HepG2 (cell line): ENCODE results near the gene PFAS. TPM values are rescaled to one million over a fixed set of nuclear protein-coding genes. Genes with fewer than 3 reads are reported as not detected.
A peak's percentile ranks its signal among the peaks of the same experiment; 100 is the strongest.

Experiments
- ADNP ChIP-seq: sonication (generic); formaldehyde crosslinking; IDR thresholded peaks from 2 replicates; pipeline ENCODE4 v1.4.0; 2020; ENCODE audit warnings: missing genetic modification reagents
- ELF1 ChIP-seq: sonication (generic); formaldehyde crosslinking; IDR thresholded peaks from 2 replicates; pipeline ENCODE4 v1.4.0; 2020; ENCODE audit warnings: missing genetic modification reagents
- FOSL2 ChIP-seq: sonication (generic); formaldehyde crosslinking; IDR thresholded peaks from 2 replicates; pipeline ENCODE4 v1.4.0; 2020; ENCODE audit warnings: missing genetic modification reagents
- HES4 ChIP-seq: sonication (generic); formaldehyde crosslinking; IDR thresholded peaks from 2 replicates; pipeline ENCODE4 v1.9.0; 2021; ENCODE audit warnings: mild to moderate bottlenecking, missing genetic modification reagents, borderline replicate concordance
- RAD21 ChIP-seq: fragments of 450-650 bp; formaldehyde crosslinking; IDR thresholded peaks from 2 replicates; pipeline ENCODE4 v1.5.0; 2020; ENCODE audit warnings: mild to moderate bottlenecking
- SMARCC2 ChIP-seq: fragments of 450-650 bp; IDR thresholded peaks from 2 replicates; pipeline ENCODE4 v1.6.1; 2017; ENCODE audit warnings: antibody characterized with exemption, mild to moderate bottlenecking
- SOX5 ChIP-seq: IDR thresholded peaks from 2 replicates; pipeline ENCODE4 v1.6.1; 2016; ENCODE audit warnings: borderline replicate concordance
- TFE3 ChIP-seq: IDR thresholded peaks from 2 replicates; pipeline ENCODE4 v1.6.1; 2016
- ZBTB7B ChIP-seq: sonication (generic); formaldehyde crosslinking; IDR thresholded peaks from 2 replicates; pipeline ENCODE4 v1.4.0; 2020; ENCODE audit warnings: missing genetic modification reagents
- ZNF24 ChIP-seq: fragments of 450-650 bp; IDR thresholded peaks from 2 replicates; pipeline ENCODE4 v1.6.1; 2017; ENCODE audit warnings: antibody characterized with exemption, mild to moderate bottlenecking
- ZNF687 ChIP-seq: sonication (generic); formaldehyde crosslinking; IDR thresholded peaks from 2 replicates; pipeline ENCODE4 v1.5.1; 2020; ENCODE audit warnings: mild to moderate bottlenecking, missing genetic modification reagents, moderate library complexity
- polyA plus RNA-seq, 8 experiments: library from polyadenylated mRNA; depleted of rRNA in 3 of 8; stranded (reverse) in 7 of 8; unstranded in 1 of 8; fragments of >200 nt; fragmentation: Illumina TruSeq in 4 of 8; extraction: Trizol in 4 of 8; gene quantifications; 2 replicates each; pipeline versions ENCODE4 v1.2.1 to v1.2.3, GENCODE V29; 2011 to 2016; ENCODE audit warnings: low read depth in 4 of 8, missing spikeins in 1 of 8, mixed read lengths in 1 of 8; ENCODE audit not compliant: insufficient read depth in 1 of 8
- total RNA-seq, 5 experiments: library from RNA; depleted of rRNA; stranded (reverse); fragments of >200 nt; fragmentation: Illumina TruSeq; extraction: Trizol; gene quantifications; 2 replicates each; pipeline ENCODE4 v1.2.3, GENCODE V29; 2016; ENCODE audit warnings: low read depth in 1 of 5
- TF ChIP-seq, protein P1 (sequence below): sonication (generic); formaldehyde crosslinking; IDR thresholded peaks from 2 replicates; pipeline ENCODE4 v1.4.0; 2020; ENCODE audit warnings: missing genetic modification reagents, borderline replicate concordance
- TF ChIP-seq, protein P2 (sequence below): sonication (generic); formaldehyde crosslinking; IDR thresholded peaks from 2 replicates; pipeline ENCODE4 v1.5.1; 2020; ENCODE audit warnings: mild to moderate bottlenecking, missing genetic modification reagents, borderline replicate concordance

PFAS gene
- total and polyA plus RNA-seq, 2 of the 13 experiments (the other 11 are each of a cell fraction or from before 2014, with no cell fraction given), result 49.4 to 58.2 TPM

GRCh38 chr17:8220783-8221662 lies 28.1 kb upstream of the PFAS start (continued):
- TF ChIP-seq, protein P1, sequence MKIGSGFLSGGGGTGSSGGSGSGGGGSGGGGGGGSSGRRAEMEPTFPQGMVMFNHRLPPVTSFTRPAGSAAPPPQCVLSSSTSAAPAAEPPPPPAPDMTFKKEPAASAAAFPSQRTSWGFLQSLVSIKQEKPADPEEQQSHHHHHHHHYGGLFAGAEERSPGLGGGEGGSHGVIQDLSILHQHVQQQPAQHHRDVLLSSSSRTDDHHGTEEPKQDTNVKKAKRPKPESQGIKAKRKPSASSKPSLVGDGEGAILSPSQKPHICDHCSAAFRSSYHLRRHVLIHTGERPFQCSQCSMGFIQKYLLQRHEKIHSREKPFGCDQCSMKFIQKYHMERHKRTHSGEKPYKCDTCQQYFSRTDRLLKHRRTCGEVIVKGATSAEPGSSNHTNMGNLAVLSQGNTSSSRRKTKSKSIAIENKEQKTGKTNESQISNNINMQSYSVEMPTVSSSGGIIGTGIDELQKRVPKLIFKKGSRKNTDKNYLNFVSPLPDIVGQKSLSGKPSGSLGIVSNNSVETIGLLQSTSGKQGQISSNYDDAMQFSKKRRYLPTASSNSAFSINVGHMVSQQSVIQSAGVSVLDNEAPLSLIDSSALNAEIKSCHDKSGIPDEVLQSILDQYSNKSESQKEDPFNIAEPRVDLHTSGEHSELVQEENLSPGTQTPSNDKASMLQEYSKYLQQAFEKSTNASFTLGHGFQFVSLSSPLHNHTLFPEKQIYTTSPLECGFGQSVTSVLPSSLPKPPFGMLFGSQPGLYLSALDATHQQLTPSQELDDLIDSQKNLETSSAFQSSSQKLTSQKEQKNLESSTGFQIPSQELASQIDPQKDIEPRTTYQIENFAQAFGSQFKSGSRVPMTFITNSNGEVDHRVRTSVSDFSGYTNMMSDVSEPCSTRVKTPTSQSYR (CRISPR knock-in tag), result peak; percentile 29; the same call in 1 of the 2 replicates
- no peak for TF ChIP-seq HES4 (CRISPR knock-in tag)
- TF ChIP-seq ZNF687 (CRISPR knock-in tag), result peak; percentile 81
- peak; percentile 75; the same call in 1 of the 2 replicates for TF ChIP-seq ZBTB7B (CRISPR knock-in tag)
- peak; percentile 43; the same call in 1 of the 2 replicates for TF ChIP-seq ELF1
- peak; percentile 53 for TF ChIP-seq TFE3 (CRISPR knock-in tag)
- TF ChIP-seq SMARCC2, result no peak
- TF ChIP-seq RAD21 (CRISPR knock-in tag), result 0 out of 2 replicates have a peak, but pooled peaks have one; percentile 17
- TF ChIP-seq ZNF24, result peak; percentile 99
- 0 out of 2 replicates have a peak, but pooled peaks have one; percentile 65 for TF ChIP-seq ADNP
- peak; percentile 51 for TF ChIP-seq FOSL2 (CRISPR knock-in tag)
- no peak; the same call in 1 of the 2 replicates for TF ChIP-seq SOX5
- TF ChIP-seq, protein P2, sequence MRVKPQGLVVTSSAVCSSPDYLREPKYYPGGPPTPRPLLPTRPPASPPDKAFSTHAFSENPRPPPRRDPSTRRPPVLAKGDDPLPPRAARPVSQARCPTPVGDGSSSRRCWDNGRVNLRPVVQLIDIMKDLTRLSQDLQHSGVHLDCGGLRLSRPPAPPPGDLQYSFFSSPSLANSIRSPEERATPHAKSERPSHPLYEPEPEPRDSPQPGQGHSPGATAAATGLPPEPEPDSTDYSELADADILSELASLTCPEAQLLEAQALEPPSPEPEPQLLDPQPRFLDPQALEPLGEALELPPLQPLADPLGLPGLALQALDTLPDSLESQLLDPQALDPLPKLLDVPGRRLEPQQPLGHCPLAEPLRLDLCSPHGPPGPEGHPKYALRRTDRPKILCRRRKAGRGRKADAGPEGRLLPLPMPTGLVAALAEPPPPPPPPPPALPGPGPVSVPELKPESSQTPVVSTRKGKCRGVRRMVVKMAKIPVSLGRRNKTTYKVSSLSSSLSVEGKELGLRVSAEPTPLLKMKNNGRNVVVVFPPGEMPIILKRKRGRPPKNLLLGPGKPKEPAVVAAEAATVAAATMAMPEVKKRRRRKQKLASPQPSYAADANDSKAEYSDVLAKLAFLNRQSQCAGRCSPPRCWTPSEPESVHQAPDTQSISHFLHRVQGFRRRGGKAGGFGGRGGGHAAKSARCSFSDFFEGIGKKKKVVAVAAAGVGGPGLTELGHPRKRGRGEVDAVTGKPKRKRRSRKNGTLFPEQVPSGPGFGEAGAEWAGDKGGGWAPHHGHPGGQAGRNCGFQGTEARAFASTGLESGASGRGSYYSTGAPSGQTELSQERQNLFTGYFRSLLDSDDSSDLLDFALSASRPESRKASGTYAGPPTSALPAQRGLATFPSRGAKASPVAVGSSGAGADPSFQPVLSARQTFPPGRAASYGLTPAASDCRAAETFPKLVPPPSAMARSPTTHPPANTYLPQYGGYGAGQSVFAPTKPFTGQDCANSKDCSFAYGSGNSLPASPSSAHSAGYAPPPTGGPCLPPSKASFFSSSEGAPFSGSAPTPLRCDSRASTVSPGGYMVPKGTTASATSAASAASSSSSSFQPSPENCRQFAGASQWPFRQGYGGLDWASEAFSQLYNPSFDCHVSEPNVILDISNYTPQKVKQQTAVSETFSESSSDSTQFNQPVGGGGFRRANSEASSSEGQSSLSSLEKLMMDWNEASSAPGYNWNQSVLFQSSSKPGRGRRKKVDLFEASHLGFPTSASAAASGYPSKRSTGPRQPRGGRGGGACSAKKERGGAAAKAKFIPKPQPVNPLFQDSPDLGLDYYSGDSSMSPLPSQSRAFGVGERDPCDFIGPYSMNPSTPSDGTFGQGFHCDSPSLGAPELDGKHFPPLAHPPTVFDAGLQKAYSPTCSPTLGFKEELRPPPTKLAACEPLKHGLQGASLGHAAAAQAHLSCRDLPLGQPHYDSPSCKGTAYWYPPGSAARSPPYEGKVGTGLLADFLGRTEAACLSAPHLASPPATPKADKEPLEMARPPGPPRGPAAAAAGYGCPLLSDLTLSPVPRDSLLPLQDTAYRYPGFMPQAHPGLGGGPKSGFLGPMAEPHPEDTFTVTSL (CRISPR knock-in tag), result peak; percentile 59; the same call in 1 of the 2 replicates
